Motor neuron (in vitro differentiated cells): ENCODE data around the gene ANKRD39. TPM values are rescaled to one million over a fixed set of nuclear protein-coding genes. Genes with fewer than 3 reads are reported as not detected.

Experiments used
- ATAC-seq, 8 experiments: fragments of 200-7000 bp; cut with Tn5 transposase; replicated peaks in 6 of 8; 2 replicates each; pipeline ENCODE4 v1.8.0; 2021; ENCODE audit warnings: mild to moderate bottlenecking in 8 of 8, moderate library complexity in 8 of 8
- H3K27ac ChIP-seq, 2 donors: fragments of 250-450 bp; sonication (Bioruptor Pico); 2 replicates each; pipeline ENCODE4 v1.9.0; 2021; ENCODE audit warnings: antibody characterized with exemption in 2 of 2, mild to moderate bottlenecking in 2 of 2, moderate library complexity in 1 of 2
- H3K4me1 ChIP-seq, 2 donors: fragments of 250-450 bp; sonication (Bioruptor Pico); replicated peaks in 1 of 2; 2 replicates each; pipeline ENCODE4 v1.6.1; 2021; ENCODE audit warnings: antibody characterized with exemption in 2 of 2, mild to moderate bottlenecking in 2 of 2, moderate library complexity in 1 of 2
- H3K4me3 ChIP-seq, 5 donors: fragments of 250-450 bp; sonication (Bioruptor Pico); 2 replicates each; pipeline ENCODE4 v1.9.0; 2021; ENCODE audit warnings: antibody characterized with exemption in 5 of 5, mild to moderate bottlenecking in 5 of 5, moderate library complexity in 4 of 5
- WGBS, 10 experiments: fragments of 450-650 bp; shearing (Covaris generic); methylation state at CpG; one replicate each; pipeline ENCODE4 v1.0.0; 2022; 5-methylcytosine and 5-hydroxymethylcytosine counted together
- in situ Hi-C, 9 experiments: fragments of 400-800 bp; cut with MboI; loops; one replicate each; pipeline ENCODE4 v1.15.0; 2021; ENCODE audit warnings: low sequenced_read_pairs in 9 of 9, low pct_unique_long_range_greater_than_20kb in 2 of 9; ENCODE audit not compliant: unreplicated experiment in 9 of 9
- total RNA-seq, 8 experiments: library from RNA; unstranded; fragments of 300-600 nt; gene quantifications; 2 replicates each; pipeline versions ENCODE4 v1.2.3 to v1.2.4, GENCODE V29; 2022

The ANKRD39 gene, protein sequence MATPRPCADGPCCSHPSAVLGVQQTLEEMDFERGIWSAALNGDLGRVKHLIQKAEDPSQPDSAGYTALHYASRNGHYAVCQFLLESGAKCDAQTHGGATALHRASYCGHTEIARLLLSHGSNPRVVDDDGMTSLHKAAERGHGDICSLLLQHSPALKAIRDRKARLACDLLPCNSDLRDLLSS
- total RNA-seq, result 10 to 100 TPM in 7 of 8 experiments, 1 to 10 TPM in 1; 9.2 to 22.8 (median 15.2) TPM

DNA sequence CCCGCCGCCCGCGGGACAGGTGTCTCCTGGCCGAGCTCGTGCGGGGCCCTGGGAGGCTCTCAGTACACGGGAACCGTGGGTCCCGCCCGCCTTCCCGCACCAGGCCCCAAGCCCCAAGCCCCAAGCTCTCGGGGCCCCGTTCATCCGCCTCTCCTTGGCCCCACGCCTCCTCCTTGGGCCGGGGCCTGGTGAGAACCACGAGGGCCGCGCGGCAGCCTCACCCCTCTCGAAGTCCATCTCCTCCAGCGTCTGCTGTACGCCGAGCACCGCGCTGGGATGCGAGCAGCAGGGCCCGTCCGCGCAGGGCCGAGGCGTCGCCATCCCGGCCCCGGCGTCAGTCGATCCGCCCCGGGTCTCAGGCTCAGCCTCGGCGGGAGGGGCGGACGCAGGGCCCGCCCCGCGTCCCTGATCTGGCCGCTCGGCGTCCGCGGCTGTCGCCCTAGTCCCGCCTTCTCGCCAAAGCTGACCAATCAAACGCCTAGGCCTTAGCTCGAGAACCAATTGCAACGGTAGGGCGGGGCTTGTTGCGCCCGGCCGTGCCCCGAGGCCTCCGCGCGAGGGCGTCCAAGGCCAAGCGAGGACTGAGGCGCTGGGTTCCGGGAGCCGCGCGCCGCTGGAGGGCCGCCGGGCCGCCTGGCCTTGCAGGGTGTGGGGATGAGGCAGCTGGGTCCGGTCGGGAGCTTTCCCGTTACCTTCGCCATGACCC lies at the start of gene ANKRD39:
Gene ANKRD39, minus strand, starts transcription at position 350 of the 706 bp plus-strand sequence. Its CDS starts 29 bp downstream, at position 321.
- Histone ChIP-seq H3K4me1 (peaks cover 8 to 15% of the 10 kb centered on the region in 2 donors), H3K27ac (peak within 1 kb of the TSS; percentile 68 to 83), H3K4me3 (peak within 1 kb of the TSS; percentile 56 to 92 (median 59))
- in situ Hi-C loops, result loop anchor here in 7 of 9 experiments (10.0 to 25.0 kb wide), 3 partner anchors 97 to 107 kb away; no protein-coding TSS in a partner anchor
- ATAC-seq, result peak; percentile 88 to 94 (median 90)
- WGBS, 10 experiments, result 0 to 1% (median 0%) methylated on average over 8 to 47 of the region's 81 CpGs; no CpG with 5 or more reads in 7 of the 10 experiments

DNA sequence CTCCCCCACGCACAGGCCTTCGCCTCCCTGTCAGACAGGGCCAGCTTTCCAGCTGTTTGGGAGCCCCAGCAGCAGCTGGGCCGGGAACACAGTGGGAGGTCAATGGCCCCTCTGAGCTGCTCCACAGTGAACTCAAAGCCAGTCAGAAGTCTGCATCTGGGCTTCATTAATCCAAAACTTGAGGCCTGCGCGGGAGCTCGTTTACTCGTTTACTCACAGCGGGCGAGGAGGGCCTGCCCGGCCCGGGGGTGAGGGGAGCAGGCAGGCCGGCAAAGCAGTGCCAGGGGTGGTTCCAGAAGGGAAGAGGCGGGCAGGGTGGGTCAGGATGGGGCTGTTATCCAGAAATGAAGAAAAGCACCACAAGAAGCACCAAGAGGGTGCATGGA lies 48.9 kb upstream of the ANKRD39 start:
- in situ Hi-C loops, result no loop called here
- no peak overlapping the region for H3K4me3 ChIP-seq
- peaks cover 15 to 16% of the 10 kb centered on the region in 2 donors for H3K4me1 ChIP-seq
- peak in 4 of 8 experiments; percentile 2 to 46 (median 25) for ATAC-seq
- peak overlapping the region in 1 of 2 donors; percentile 47 for H3K27ac ChIP-seq
- WGBS, 10 experiments, result 40% methylated on average over 1 of the region's 13 CpGs; no CpG with 5 or more reads in 9 of the 10 experiments

DNA sequence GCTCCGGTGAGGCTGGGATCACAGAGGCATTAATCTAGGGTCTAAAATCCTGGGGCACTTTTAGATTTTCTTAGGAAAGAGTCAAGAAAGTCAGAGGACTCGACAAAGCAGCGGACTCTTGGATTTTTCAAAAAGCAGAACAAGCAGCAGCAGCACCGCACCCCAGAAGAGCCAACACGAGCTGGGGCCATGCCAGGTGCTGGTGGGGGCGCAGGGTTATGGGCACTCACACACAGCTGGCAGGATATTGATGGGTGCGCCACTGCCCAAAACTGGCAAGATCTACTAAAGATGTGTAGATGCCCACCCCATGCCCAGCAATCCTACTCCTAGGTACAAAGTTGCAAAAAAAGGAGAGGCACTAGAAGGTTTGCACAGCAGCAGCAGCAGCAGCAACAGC lies 46.0 kb upstream of the ANKRD39 start:
- no peak overlapping the region for H3K4me3 ChIP-seq
- in situ Hi-C loops, result no loop called here
- H3K27ac ChIP-seq, result no peak overlapping the region
- whole genome bisulfite sequencing, 10 experiments, result 80 to 100% (median 83%) methylated on average over 1 to 6 of the region's 7 CpGs; no CpG with 5 or more reads in 5 of the 10 experiments
- peaks cover 15 to 16% of the 10 kb centered on the region in 2 donors for H3K4me1 ChIP-seq
- no peak for ATAC-seq

DNA sequence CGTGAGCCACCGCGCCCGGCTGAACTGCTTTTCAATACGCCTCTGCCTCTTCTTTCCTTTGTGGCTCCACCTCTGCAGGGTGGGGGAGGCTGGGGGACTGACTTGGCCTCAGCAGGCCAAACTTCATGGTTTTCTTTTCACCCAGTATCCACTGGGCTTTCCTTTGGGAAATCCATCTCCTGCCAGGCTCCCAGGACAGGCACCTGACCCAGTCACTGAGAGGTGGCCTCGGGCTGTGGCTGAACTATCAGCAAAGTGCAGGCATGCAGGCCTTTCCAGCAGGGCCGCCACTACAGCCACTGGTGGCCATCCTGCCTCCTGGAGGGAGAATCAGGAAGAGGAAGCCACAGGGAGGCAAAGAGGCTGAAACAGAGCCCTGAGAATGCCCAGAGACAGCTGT lies 45.5 kb upstream of the ANKRD39 start:
- in situ Hi-C loops, result no loop called here
- no peak overlapping the region for H3K4me3 ChIP-seq
- peaks cover 15 to 16% of the 10 kb centered on the region in 2 donors for H3K4me1 ChIP-seq
- no peak for ATAC-seq
- 20 to 93% (median 87%) methylated on average over 1 to 5 of the region's 7 CpGs; no CpG with 5 or more reads in 7 of the 10 experiments for WGBS, 10 experiments
- no peak overlapping the region for H3K27ac ChIP-seq

DNA sequence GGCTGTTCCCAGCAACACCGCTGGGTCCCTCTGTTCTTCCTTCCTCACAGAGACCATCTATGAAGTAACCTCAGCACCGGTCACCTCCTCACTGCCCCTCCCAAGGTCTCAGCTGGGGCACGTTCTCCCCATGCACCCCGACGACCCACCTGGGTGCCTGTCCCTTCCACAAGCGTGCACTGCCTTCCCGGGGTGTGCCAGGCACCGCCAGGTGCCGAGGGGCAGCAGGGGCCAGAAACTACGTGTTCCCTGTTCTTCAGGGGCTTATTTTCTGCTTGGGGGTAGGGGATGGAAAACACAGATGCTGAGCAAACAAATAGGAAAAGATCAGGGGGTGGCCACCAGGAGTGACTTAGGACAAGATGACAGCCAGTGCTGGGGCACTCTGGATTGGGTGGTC lies 42.4 kb upstream of the ANKRD39 start:
- in situ Hi-C loops, result no loop called here
- ATAC-seq, result no peak
- H3K27ac ChIP-seq, result no peak overlapping the region
- H3K4me3 ChIP-seq, result no peak overlapping the region
- 67 to 94% methylated on average over 3 to 5 of the region's 10 CpGs; no CpG with 5 or more reads in 8 of the 10 experiments for WGBS, 10 experiments
- H3K4me1 ChIP-seq, result peaks cover 0 to 4% of the 10 kb centered on the region in 2 donors

DNA sequence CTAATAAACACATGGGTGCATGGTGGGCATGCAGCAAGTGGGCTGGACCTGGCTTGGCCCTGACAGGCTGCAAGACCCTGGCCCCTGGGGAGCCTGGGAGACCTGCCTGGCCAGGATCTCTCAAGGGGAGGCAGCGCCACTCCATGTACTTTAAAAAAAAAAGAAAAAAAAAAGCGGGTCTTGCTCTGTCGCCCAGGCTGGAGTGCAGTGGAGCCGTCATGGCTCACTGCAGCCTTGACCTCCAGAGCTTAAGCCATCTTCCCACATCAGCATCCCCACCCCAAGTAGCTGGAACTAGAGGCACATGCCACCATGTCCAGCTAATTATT lies 41.6 kb upstream of the ANKRD39 start:
- ATAC-seq, result no peak
- peaks cover 0 to 4% of the 10 kb centered on the region in 2 donors for H3K4me1 ChIP-seq
- H3K4me3 ChIP-seq, result no peak overlapping the region
- in situ Hi-C loops, result no loop called here
- H3K27ac ChIP-seq, result no peak overlapping the region
- WGBS, 10 experiments, result 83 to 100% (median 93%) methylated on average over 1 to 3 of the region's 4 CpGs; no CpG with 5 or more reads in 5 of the 10 experiments

DNA sequence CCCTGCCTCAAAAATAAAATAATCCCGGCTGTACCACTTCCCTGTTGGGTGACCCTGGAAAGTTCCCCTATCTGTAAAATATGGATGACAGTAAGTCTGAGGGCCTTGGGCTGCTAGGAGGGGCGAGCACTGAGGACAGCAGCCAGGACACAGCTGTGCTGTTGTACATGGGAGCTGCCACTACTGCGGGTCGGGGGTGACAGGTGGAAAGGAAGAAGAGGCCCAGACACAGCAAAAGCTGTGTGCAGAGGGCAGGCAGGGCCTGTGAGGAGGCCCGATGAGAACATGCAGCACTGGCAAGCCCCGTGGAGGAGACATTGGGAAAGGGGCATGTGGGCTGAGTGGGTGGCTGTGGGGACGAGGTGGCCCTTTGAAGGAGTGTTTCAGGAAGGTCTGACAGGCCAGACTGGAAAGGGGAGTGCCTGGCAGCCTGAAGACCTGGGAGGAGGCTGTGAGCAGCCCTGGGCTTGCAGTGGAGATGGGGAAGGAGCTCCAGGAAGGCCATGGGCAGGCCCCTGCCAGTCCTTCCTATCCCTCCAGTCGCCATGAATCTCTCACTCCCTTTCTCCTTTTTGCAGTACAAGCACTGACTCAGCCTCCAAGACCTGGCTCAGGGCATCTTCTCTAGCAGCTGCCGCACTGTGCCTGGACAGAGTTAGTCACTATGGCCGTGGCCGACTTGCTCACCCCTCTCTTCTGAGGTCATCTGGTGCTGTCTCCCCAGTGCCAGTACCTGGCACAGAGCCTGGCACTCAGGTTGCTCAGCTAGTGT lies 41.0 kb upstream of the ANKRD39 start:
- no peak overlapping the region for H3K27ac ChIP-seq
- WGBS, 10 experiments, result 13 to 100% (median 73%) methylated on average over 1 to 8 of the region's 11 CpGs; no CpG with 5 or more reads in 5 of the 10 experiments
- ATAC-seq, result no peak
- peaks cover 0 to 4% of the 10 kb centered on the region in 2 donors for H3K4me1 ChIP-seq
- H3K4me3 ChIP-seq, result no peak overlapping the region
- in situ Hi-C loops, result no loop called here

DNA sequence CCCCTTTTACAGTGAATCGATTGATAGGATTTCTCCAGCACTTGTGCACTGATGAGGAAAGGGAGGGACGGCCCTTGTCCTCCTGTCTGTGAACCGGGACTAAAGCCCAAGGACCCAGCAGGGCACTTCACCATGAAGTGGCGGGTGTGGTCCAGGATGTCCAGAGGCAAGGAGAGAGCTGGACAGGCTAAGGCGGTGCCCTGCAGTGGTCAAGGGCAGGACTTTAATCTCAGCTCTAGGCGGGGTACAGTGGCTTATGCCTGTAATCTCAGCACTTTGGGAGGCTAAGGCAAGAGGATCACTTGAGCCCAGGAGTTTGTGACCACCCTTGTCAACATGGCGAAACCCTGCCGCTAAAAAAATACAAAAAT lies 40.3 kb upstream of the ANKRD39 start:
- H3K4me3 ChIP-seq, result no peak overlapping the region
- peaks cover 0 to 4% of the 10 kb centered on the region in 2 donors for H3K4me1 ChIP-seq
- WGBS, 10 experiments, result 59 to 100% (median 89%) methylated on average over 1 to 6 of the region's 8 CpGs; no CpG with 5 or more reads in 2 of the 10 experiments
- in situ Hi-C loops, result no loop called here
- ATAC-seq, result peak in 2 of 8 experiments; percentile 23 to 43
- H3K27ac ChIP-seq, result no peak overlapping the region

DNA sequence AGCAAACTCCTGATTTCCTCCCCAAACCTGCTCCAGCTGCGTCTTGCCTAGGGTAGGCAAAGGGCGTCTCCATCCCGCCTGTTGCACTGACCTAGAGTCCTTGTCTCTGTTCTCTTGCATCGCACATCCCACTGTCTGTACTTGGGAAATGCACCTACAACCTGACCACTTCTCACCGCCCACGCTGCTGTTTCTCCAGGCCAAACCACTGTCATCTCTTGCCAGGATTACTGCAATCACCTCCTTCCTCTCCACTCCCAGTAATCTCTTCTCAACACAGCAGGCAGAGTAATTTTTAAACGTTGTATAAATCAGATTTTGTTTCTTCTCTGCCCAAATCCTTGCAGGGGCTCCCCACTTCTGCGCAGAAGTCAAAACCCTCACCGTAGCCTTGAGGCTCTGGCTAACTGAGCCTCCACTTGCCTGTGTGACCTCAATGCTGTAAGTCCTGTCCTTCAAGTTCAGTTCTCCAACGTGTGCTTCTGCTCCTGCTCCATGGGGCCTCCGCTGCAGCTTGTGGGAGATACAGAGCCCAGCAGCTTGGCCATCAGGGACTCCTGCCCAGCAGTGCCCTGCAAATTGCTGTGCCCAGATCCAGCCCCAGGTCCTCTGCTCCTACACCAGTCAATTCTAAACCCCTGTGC lies 39.8 kb upstream of the ANKRD39 start:
- Histone ChIP-seq H3K27ac (no peak overlapping the region), H3K4me1 (peaks cover 0 to 4% of the 10 kb centered on the region in 2 donors), H3K4me3 (no peak overlapping the region)
- 0 to 100% (median 84%) methylated on average over 1 to 8 of the region's 11 CpGs; no CpG with 5 or more reads in 1 of the 10 experiments for WGBS, 10 experiments
- in situ Hi-C loops, result no loop called here
- no peak for ATAC-seq

DNA sequence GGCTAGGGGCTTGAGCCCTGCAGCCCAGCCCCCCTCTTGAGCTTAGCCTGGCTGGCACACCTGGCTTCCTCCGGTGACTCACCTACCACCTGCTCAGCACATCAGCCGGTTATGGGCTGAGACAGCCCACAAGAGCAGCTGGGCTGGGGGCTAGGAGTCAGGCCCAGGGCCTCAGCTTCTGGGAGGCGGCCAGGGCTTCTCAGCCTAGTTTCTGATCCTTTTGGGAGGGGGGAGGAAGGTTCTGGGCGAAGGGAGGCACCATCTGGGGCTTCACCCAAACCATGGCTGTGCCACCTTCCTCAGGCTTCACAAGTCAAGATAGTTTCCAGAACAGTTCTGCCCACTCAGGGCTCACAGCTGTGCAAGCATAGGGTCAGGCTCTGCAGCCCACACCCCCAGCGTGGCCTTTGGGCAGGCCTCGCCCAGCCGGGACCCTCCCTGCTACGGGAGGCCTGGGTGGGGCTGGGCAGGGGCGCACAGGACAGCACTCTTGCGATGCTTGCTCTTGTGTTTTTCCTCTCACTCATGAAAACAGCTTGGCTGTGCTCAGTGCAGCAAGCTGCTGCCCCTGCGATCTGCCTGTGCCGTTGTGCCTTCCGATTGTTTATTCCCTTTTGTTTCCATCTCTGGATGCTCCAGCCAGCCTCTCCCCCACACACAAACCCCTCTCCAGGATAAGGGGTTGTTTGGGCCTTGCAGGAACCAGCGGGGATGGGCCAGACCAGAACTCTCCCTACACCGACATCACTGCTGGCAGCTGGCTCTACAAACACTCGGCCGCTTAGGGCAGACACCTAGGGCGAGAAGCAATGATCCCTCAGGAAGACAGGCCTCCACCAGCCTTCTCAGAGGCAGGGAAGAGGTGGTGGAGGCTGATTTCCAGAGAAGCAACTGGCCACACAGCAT lies 38.2 kb upstream of the ANKRD39 start:
- no peak overlapping the region for H3K4me3 ChIP-seq
- H3K27ac ChIP-seq, result no peak overlapping the region
- in situ Hi-C loops, result no loop called here
- peak; percentile 24 to 60 (median 41) for ATAC-seq
- 48 to 83% (median 73%) methylated on average over 2 to 6 of the region's 18 CpGs; no CpG with 5 or more reads in 5 of the 10 experiments for WGBS, 10 experiments
- peaks cover 0 to 9% of the 10 kb centered on the region in 2 donors for H3K4me1 ChIP-seq

DNA sequence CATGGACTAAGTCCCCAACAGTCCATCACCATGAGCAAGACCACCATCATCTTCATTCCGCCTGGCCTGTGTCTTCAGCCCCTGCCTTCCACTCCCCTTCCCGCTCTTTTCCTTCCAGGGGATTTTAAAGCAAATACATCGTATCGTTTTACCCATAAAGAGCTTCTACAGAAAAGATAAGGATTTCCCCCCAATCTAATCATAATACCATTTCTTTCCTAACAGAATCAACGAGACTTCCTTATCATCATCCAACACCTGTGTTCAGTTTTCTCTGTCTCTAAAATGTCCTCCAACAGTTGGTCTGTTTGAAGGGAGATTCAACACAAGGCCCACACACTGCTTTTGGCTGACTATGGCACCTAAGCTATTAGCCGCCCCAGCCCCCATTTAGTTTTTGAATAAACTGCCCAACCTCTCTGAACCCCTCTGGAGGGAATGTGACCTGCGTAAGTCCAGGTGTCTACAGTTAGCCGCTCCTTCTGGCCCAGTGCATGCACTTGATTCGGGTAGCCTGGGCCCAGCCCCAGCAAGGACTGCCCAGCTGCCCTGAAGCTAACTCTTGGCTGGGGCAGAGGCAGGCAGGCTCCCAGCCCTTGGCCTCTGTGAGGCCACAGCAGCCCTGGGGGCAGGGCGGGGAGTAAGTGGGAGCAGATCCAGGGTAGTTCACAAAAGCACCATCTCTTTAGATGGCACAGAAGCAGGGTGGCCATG lies 37.4 kb upstream of the ANKRD39 start:
- in situ Hi-C loops, result no loop called here
- peaks cover 0 to 9% of the 10 kb centered on the region in 2 donors for H3K4me1 ChIP-seq
- WGBS, 10 experiments, result 67 to 100% (median 83%) methylated on average over 1 to 7 of the region's 10 CpGs
- H3K4me3 ChIP-seq, result no peak overlapping the region
- ATAC-seq, result peak in 7 of 8 experiments; percentile 10 to 63 (median 35)
- H3K27ac ChIP-seq, result no peak overlapping the region
